Right ventricle myocardium superior (tissue), 1 donor: ENCODE results near the gene FAM161B. TPM values are rescaled to one million over a fixed set of nuclear protein-coding genes. Genes with fewer than 3 reads are reported as not detected.
"Not testable (repeated sequence)": the region's sequence is repeated elsewhere in the genome, so short reads cannot be mapped to it uniquely, and the experiment has no call there.

Experiments
- ATAC-seq: fragments of 200-7000 bp; cut with Tn5 transposase; one replicate; pipeline ENCODE4 v1.9.1; 2020; ENCODE audit warnings: mild to moderate bottlenecking; ENCODE audit not compliant: poor library complexity
- DNase-seq: peaks from one replicate; pipeline ENCODE4 v3.0.0-alpha.2; 2020
- intact Hi-C: fragments of 100-400 bp; cut with DNase I; formaldehyde crosslinking; loops from one replicate; pipeline ENCODE4 v1.11.2; 2022
- long read RNA-seq: library from polyadenylated mRNA; unstranded; transcript quantifications from one replicate; pipeline ENCODE4 v2.0.0, GENCODE V29; 2021
- total RNA-seq: library from RNA; stranded (reverse); fragmentation: NEBNext Ultra II Directional; extraction: Animal tissue kit (Norgen Biotek cat#: 25700); gene quantifications from one replicate; pipeline ENCODE4 v1.2.1, GENCODE V29; 2021
- donor health status: DM: no; HTN: yes; CAD: no; lungs with severe emphysema.

The FAM161B gene, protein sequence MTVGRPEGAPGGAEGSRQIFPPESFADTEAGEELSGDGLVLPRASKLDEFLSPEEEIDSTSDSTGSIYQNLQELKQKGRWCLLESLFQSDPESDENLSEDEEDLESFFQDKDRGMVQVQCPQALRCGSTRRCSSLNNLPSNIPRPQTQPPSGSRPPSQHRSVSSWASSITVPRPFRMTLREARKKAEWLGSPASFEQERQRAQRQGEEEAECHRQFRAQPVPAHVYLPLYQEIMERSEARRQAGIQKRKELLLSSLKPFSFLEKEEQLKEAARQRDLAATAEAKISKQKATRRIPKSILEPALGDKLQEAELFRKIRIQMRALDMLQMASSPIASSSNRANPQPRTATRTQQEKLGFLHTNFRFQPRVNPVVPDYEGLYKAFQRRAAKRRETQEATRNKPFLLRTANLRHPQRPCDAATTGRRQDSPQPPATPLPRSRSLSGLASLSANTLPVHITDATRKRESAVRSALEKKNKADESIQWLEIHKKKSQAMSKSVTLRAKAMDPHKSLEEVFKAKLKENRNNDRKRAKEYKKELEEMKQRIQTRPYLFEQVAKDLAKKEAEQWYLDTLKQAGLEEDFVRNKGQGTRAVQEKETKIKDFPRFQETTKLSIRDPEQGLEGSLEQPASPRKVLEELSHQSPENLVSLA
- 4.1 TPM for total RNA-seq
- long read RNA-seq, full-length matches to known transcripts = 7 of 10 reads
- long read RNA-seq, partial matches to known transcripts = 0 of 10 reads
- long read RNA-seq, other reads (novel, unspliced or antisense) = 3 of 10 reads

DNA sequence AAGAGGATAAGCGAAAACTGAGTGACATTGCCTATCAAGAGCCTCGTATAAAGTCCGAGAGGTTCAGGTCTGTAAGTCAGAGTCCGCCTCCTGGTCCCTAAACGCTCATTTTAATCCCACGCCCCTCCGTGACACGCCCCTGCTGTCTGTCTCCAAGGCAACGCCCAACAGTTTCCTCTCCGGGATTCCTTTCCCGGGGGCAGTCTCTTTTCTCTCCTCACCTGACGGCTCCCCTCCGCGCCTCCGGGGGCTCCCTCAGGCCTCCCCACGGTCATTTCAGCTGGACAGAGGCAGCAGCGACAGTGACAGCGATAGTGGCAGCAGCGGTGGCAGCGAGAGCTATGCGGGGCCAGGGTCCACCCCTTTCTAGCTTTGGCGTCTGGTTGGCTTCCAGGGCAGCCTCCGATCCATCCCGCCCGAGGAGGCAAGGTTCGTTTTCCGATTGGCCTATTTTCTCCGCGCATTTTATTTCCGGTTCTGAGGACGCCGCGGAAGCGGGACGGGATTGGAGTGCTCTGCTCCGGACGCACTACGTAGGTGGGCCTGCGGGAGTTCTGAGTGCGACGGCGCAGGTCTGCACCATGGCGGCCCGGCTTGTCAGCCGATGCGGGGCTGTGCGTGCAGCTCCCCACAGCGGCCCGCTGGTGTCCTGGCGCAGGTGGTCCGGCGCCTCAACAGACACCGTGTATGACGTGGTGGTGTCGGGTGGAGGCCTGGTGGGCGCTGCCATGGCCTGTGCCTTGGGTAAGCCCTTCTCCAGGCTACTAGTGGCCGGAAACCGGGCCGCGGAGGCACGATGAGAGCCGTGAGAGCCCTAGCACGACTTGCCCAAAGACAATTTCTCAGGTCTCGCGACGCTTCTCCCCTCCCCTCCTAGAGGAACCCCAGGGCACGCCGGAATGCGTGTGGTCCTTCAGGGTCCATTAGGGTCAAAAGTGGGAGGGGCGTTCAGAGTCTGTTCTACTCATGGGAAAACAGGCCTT is at the start of gene FAM161B, which contains the start of gene COQ6:
Gene FAM161B (minus strand): TSS at position 343 of the 983 bp plus-strand sequence. CDS start 68 bp downstream, at position 275.
Gene COQ6 (plus strand): TSS at position 551 of the 983 bp plus-strand sequence. CDS start 31 bp downstream, at position 582.
- ATAC-seq (peak; percentile 98), DNase-seq (peak; percentile 96)
- intact Hi-C loops = no loop called here

DNA sequence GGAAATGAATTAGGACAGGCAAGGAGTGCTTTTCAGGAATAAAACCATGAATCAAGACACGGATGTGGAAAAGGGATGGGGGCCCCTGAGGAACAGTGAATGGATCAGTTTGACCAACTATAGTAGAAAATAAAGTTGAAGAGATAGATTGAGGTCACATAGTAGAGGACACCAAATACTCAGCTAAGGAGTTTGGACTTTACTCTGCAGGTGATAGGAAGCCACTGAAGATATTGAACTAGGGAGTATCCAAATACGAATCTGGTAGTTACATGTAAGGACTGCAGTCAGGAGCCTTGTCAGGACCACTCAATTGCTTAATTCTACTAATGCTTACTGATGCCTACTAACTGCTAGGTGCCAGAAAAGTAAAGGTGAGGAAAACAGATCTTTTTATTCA is 48.8 kb upstream of the FAM161B start:
- DNase-seq = no peak
- ATAC-seq = no peak
- intact Hi-C loops = no loop called here

DNA sequence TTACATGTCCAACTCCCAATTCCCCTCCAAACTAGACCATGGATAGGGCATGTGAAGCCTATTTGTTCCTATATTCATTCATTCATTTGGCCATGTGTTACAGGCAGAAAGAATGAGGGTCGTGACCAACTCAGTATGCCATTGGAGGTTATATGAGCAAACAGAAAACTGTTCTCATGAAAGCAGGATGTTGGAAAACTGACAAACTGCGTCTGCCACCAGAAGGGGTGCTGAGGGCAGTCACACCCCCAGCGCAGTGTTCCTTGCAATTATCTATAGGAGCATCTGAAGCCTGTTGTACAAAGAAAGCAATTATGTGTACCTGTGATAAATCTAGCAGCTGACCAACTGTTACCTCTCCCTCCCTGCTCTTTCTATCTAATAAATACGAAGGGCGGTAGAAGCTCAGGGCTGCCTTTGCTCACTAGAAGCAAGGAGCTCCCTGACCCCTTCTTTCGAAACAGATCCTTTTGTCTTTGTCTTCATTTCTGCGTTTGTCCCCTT is 48.1 kb upstream of the FAM161B start:
- ATAC-seq (no peak), DNase-seq (no peak)
- intact Hi-C loops = no loop called here

DNA sequence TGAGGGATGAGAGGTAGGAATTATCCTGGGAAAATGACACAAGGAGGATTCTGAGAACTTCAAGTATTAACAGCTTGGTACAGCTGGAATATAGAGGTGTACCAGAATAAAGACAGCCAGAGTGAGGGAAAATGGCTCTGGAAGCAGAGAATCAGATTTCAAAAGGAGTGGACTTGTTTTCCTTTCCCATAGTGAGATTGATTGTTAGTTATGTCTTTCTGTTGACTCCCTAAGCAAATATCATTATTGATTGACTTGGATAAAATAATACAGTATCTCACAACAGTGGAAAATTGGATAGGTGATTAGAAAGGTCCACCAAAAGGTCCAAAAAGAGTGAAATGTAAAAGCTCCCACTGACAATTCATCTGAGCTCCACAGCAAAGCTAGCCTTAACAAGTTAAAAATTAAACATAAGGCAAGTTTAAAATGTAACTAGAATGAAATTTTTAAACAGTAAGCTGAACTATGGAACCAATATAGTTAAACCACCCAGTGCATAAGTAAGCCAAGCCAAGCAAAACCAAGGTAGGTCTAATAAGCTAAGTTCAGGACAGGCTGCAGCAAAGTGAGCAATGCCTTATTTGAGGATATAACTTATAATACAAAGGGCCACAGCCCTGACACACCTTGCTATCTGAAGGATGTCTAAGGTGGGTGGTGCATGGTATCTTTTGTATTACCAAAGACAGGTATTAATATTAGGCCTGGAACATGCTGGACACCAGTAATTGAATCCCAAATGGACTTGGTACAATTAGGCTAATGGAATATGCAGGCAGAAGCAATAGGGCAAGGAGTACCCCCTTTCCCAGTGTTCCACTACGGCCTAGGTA is 47.4 kb upstream of the FAM161B start:
- ATAC-seq (no peak), DNase-seq (no peak)
- intact Hi-C loops = no loop called here

DNA sequence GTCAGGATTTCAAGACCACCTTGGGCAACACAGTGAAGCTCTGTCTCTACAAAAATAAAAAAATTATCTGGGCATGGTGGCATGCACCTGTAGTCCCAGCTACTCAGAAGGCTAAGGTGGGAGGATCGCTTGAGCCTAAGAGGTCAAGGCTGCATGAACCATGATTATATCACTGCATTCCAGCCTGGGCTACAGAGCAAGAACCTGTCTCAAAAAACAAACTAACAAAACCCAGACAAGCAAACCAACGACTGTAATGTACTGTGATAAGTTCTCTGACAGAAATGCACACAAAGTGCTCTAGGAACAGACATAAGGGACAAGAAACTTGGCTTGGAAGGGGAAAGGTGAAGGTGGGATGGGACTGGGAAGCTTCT is 46.8 kb upstream of the FAM161B start:
- intact Hi-C loops = no loop called here
- DNase-seq = no peak
- no peak for ATAC-seq

DNA sequence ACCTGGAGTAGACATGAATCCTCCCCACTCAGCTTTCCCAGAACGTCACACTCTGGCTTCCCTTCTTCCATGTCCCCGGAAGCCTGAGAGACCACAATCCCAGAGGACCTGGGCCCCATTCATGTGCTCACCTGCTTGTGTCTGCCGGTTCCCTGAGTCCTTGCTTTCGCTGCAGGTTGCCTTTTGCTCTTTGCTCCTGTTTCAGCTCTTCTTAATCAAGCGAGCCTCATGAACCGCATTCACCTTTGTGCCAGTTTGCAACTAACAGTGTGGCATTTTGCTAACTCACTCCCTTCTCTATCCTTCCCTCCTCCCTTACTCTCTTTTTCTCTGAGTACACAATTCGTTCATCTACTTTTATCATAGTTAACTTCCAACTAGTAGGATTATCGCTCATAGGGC is 46.1 kb upstream of the FAM161B start:
- no peak for ATAC-seq
- intact Hi-C loops = no loop called here
- DNase-seq = no peak

DNA sequence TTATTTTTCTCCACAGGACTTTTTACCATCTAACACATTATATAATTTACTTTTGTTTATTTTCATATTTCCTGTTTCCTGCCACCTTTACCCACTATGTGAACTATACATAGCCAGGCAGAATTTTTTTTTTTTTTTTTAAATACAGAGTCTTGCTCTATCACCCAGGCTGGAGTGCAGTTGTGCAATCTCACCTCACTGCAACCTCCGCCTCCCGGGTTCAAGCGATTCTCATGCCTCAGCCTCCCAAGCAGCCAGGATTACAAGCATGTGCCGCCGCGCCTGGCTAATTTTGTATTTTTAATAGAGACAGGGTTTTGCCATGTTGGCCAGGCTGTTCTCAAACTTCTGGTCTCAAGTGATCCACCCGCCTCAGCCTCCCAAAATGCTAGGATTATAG is 45.0 kb upstream of the FAM161B start:
- intact Hi-C loops, ATAC-seq, DNase-seq: not testable (repeated sequence)

DNA sequence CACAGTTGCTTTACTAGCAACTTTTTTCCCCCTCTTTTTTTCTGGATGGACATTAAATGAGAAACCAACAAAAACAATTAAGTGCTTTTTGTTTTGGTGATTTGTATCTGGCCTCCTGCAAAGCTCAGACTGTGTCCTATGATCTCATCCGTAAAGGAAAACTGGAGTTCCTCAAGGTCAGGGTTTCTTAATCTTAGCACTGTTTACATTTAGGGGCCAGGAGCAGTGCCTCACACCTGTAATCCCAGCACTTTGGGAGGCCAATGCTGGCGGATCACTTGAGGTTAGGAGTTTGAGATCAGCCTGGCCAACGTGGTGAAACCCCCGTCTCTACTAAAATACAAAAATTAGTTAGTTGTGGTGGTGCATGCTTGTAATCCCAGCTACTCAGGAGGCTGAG is 41.2 kb upstream of the FAM161B start:
- intact Hi-C loops = no loop called here

DNA sequence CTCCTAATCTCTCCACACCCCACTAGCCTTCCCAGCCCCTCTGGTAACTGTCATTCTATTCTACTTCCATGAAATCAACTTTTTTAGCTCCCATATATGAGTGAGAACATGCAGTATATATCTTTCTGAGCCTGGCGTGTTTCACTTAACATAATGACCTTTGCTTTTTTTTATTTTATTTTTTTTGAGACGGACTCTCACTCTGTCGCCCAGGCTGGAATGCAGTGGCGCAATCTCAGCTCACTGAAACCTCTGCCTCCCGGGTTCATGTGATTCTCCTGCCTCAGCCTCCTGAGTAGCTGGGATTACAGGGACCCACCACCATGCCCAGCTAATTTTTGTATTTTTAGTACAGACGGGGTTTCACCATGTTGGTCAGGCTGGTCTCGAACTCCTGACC is 38.8 kb upstream of the FAM161B start:
- intact Hi-C loops, DNase-seq, ATAC-seq: not testable (repeated sequence)

More for the DNA sequence above, 41.2 kb upstream of the FAM161B start:
- DNase-seq (no peak), ATAC-seq (no peak)

DNA sequence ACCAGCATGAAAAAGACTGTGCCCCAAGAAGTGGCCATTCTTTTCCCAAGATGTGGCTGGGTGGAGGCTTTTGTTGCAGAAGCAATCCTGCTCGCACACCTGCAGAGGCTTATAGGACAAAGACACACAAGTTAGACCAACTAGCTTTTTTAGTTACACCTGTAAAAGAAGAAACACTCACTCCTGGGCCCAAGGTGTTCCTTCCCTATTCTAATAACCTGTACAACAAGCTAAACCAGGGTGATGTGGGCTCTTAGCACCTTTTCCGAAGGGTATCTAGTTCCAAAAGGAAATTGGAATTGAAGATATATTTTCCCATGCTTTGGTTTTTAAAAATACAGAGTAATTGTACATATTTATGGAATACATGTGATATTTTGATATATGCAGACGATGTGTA is 38.2 kb upstream of the FAM161B start:
- intact Hi-C loops = no loop called here
- no peak for DNase-seq
- no peak for ATAC-seq

DNA sequence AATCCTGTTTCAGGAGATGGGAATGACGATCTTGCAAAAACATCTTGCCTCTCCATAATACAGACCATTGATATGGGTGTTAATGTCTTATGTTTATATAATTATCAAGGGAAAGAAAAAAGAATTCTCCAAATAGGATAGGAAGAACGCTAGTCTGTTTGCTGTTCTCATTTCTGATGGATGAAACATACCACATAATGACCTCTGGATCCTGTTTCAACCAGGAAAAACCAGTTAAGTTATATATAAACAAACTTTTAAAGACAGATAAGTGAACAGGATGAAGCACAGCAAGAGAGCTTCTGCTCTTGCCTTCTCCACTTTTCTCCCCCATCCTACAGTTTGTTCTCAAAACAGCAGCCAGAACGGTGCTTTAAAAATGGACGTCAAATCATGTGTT is 28.0 kb upstream of the FAM161B start:
- intact Hi-C loops = no loop called here
- DNase-seq (no peak), ATAC-seq (no peak)

DNA sequence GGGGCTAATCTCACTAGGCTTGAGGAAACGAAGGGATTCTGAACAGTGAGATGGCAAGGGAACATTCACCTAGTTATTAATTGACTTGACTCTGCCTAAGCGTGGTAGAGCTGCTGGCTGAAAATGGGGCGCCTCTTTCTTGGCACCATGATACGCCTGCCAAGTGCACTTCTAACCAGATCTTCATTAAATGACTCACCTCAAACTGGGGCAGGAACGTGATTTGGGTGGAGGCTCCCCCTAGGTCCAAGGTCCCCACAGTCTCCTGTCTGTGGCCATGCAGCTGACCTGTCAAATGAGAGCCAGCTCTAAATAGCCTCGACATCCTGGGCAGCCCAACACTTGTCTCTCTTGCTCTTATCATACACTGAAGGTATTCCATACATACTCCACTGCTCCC is 26.2 kb upstream of the FAM161B start:
- intact Hi-C loops = no loop called here
- DNase-seq = no peak
- no peak for ATAC-seq

DNA sequence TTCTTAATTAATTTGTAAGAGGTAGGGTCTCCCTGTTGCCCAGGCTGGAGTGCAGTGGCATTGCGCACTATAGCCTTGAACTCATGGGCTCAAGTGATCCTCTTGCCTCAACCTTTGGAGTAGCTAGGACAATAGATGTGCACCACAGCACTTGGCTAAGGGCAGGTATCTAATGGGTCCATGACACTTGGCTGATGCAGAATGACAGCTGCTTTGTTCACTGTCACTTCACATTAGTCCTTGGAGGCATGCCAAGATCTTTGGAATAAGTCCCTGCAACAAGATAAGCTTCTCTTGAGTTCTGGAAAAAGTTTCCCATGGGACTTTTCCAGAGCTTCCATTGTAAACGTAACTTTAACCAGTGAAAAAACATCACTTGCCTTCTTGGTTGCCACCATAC is 23.6 kb upstream of the FAM161B start:
- ATAC-seq (no peak), DNase-seq (no peak)
- intact Hi-C loops = no loop called here

DNA sequence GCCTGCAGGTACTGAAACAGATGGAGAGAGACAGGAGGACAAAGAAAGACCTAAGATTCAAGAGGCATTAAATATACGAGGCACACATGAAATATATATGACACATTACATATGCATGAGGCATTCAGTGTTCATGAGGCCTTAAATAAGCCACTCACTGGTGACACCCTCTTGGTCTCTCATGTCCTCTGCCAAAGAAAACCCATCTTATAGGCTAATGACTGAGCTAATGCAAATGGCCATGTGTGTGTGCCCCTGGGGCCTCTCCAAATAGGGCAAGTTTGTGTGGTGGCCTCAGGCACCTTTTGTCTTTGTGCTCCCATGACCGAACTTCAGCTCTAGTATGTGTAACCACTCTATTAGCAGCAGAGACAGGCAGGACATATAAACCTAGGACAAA is 19.0 kb upstream of the FAM161B start:
- DNase-seq = no peak
- intact Hi-C loops = no loop called here
- no peak for ATAC-seq

DNA sequence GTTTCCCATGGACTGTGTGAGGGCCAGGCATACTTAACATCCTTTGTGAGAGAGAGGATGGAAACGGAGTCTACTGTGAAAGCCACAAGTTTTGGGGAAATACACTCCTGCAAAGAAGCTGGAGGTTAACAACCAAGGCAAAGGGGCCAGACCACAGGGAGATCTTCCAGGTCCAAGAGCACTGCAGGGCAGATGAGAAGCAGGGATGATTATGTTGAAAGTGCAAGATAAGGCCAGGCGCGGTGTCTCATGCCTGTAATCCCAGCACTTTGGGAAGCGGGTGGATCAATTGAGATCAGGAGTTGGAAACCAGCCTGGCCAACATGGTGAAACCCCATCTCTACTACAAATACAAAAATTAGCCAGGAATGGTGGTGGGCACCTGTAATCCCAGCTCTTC is 15.3 kb upstream of the FAM161B start:
- intact Hi-C loops = no loop called here
- DNase-seq = no peak
- no peak for ATAC-seq

DNA sequence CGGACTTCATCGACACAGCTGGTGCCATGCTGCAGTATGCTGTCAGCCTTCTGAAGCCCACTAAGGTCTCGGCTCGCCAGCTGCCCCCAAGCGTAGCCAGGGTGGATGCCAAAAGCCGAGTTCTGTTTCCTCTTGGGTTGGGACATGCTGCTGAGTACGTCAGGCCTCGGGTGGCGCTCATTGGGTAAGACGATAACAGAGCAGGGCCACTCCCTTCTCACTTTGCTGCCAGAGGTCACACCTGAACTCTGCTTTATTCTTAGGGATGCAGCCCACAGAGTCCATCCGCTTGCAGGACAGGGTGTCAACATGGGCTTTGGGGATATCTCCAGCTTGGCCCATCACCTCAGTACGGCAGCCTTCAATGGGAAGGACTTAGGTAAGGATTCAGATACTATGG is 11.3 kb upstream of the FAM161B start:
- no peak for DNase-seq
- no peak for ATAC-seq
- intact Hi-C loops = no loop called here

DNA sequence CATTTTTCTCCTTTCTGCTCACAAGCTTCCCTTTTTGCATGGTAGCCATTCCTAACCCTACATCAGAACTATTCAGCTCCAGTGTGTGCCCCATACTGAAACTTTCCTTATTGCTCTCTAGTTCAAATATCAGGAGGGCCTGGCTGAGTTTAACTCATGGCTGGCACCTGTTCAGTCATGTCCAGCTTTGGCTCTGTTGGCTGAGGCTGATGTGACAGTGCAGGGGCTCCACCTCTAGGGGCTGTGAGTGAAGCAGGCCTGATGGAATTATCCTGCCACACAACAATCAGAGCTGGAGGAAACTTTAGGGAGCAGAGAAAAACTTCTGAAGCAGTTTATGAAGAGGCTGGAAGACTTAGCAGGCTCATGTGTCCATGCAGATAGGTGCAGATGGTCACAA is 8.7 kb upstream of the FAM161B start:
- intact Hi-C loops = no loop called here
- ATAC-seq = no peak
- DNase-seq = no peak

DNA sequence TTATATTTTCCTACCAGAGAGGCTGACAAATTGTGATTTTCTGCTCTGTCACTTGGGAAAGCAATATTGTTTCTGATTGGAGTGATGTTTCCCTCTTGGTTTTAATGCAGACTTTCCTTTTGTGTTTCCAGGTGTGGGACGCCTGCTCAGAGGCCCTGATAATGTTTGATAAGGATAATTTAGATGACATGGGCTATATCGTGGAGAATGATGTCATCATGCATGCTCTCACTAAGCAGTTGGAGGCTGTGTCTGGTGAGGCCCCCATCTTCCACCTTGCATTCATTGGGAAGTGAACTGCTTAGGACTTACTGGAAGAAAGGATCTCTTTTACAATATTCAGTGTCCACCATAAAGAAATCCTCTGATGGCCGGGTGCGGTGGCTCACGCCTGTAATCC is 5.8 kb upstream of the FAM161B start:
- intact Hi-C loops = no loop called here
- DNase-seq (no peak), ATAC-seq (no peak)
